NAMALWA (cell line): ENCODE results near the gene NR3C1.

Experiments used
- DNase-seq: peaks from one replicate; pipeline ENCODE4 v3.0.0-alpha.2; 2015; ENCODE audit warnings: low spot score

NR3C1 gene

DNA sequence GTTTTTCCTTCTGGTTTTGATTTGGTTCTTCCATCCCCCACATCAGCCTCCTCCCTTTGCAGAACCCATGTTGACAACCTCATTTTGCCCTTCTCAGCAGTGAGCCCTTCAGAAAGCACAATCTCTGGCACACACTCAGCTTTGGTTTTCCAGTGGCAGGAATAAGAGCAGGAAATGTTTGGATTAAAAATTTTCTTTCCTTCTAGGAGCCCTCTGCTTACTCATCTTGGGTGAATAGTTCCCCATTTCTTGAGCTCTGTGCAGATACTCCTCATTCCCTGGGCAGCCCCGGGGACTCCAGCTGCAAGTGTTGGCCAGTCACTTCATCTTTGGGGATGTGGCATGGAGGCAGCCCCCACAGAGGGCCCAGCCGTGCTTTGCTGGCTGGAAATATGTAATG, 170.5 kb downstream of the NR3C1 start:
- no peak for DNase-seq

DNA sequence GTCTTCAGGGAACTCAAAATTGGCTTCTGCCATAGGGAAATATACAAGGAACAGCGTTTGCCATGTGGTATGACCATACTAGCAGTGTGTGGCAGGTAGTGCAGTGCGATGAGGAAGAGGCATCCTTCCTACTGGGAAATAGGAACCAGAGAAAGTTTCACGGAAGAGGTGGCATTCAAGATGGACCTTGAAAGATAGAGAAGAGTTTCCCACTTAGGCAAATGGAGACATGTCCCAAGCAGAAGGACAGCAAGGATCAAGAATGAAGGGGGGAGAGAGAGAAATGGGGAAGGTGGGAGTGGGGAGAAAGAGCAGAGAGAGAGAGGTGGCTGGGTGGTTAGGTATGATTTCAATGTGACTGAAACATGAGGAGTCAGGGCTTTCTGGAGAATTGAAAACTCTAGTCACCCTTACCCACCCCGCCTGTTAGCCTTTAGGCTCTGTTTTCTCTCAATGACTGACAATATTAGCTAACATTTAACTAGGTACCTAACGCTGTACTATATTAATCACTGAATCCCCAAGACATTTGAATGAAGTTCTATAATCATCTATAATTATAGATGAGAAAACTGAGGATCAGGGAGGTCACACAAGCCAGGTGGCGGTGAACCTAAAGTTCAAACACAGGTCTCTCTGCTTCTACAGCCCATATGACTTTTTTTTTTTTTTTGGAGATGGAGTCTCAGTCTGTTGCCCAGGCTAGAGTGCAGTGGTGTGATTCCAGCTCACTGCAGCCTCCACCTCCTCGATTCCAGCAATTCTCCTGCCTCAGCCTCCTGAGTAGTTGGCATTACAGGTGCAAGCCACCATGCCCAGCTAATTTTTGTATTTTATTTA, 171.3 kb downstream of the NR3C1 start:
- DNase-seq: no peak

DNA sequence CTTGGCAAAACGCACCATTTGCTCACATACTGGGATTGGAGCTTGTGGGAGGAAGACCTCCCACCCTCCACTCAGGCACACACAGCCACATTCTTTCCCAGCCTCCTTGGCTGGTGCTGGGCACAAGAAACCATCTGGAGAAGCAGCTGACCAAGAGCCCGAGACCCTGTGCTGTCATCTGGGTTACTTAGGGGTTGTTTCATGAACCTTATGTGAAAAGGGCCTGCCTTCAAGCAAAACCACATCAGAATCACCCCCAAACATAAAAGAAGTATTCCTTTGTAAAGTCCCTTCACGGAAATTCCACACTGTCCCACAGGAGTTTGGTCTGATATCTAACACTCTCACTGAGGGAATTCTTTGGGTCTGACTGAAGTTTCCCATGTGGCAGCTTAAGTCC, 172.1 kb downstream of the NR3C1 start:
- DNase-seq: no peak

- no peak for DNase-seq
These were observed 172.8 kb downstream of the NR3C1 start for GRCh38 chr5:143230676-143230996.

DNA sequence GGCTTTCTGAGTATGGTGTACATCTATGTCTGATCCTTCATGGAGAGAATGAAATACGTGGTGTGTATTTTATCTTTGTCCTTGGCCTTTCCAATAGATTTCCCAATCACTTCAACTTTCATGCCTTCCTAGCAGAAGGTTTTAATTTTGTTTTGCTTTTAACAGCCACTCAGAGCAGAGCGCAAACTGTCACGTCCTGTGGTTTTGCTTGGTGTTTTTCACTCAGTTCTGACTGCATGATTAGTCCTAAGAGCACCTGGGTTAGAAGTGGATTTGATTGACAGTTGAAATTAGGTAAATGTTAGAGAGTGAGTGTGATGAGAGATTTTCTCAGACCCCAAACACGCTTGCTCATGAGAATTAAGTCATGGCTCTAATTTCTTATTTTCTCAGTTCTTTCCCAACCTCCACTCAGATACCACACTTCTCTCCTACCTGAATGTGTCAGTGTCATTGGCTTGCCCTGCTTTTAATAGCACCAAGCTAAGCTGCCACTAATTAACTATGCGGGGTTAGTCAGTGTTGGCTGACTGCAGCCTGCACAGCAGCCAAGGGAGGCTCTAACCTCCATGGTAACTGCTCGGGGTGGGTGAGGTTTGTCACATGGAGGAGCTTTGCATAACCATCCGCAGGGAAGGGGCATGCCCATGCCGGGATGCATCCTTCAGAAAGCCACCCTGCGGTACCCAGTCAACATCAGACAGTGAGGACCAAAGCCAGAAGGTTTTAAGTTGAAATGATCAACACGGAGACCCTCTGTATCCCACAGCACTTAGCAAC, 173.4 kb downstream of the NR3C1 start:
- DNase-seq: peak; percentile 85

DNA sequence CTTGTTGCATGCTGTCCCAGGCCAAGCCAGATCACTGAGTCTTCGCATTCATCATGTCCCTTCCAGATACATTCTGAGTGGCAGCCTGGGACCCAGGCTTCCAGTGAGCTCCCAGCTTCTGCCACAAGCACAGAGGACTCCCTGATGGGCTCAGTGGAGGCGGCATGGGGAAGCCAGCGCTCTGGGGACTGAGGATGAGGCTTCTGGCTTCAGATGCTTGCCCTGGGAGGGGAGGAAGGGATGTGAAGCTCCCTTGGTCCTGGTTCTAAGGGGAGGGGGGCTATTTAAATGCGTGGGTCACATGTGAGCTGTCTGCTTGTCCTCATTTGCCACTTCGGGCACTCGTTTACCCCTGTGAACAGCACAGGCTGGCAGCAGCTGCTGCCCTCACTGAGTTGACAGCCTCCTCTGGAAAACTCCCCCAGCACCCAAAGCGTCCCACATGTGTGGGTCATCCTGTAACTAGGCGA, 174.0 kb downstream of the NR3C1 start:
- peak; percentile 67 for DNase-seq

DNA sequence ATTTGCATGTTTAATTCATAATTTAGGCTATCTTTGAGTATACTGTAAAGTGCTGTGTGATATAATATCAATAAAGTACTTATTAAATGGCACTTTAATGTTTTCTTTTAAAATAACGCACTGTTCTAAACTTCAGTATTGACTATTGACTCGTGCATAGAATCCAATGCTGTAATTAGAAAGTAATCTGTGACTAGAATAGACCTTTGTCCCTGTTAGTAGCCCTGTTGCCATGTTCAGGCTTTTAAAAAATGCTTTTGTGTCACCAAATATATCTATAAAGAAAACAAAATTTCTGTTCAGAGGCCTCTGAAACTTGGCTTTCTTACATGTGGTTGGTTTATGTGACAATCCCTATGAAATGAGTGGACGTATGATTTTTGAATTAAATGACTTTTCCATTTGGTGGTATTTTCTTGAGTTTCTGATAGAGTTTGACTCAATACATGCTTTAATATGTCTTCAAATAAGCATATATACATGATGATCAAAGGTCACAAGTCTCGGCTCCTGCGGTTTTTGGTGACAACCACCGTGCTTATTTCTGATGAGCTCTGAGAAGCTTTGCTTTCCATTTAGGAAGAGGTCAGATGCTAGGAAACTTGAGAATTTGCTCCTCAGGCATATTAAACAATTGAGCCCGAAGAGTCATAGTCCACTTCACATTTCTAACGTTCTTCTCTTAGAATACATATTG, 174.7 kb downstream of the NR3C1 start:
- no peak for DNase-seq
